SK-N-SH treated with all-trans-retinoic acid at 6 μM for 48 hours (cell line): ENCODE measurements around the gene ZCCHC24.

Experiments used
- ARNTL ChIP-seq: fragments of 450-650 bp; formaldehyde crosslinking; IDR thresholded peaks from 2 replicates; pipeline ENCODE4 v1.5.0; 2020; ENCODE audit warnings: low read depth, mild to moderate bottlenecking, moderate library complexity, borderline replicate concordance
- GLIS3 ChIP-seq: fragments of 250-450 bp; sonication (Bioruptor Pico); IDR thresholded peaks from 2 replicates; pipeline ENCODE4 v1.5.0; 2020; ENCODE audit warnings: mild to moderate bottlenecking, moderate library complexity
- ISL1 ChIP-seq: fragments of 250-450 bp; sonication (Bioruptor Pico); IDR thresholded peaks from 2 replicates; pipeline ENCODE4 v2.1.2; 2022; ENCODE audit warnings: mild to moderate bottlenecking, moderate library complexity
- OSR1 ChIP-seq: fragments of 250-450 bp; sonication (Bioruptor Pico); IDR thresholded peaks from 2 replicates; pipeline ENCODE4 v1.8.0; 2022; ENCODE audit warnings: moderate library complexity, mild to moderate bottlenecking, inconsistent platforms
- PATZ1 ChIP-seq: fragments of 250-450 bp; sonication (Bioruptor Pico); IDR thresholded peaks from 2 replicates; pipeline ENCODE4 v1.8.0; 2020; ENCODE audit warnings: mild to moderate bottlenecking, moderate library complexity, borderline replicate concordance
- PPARA ChIP-seq: fragments of 250-450 bp; sonication (Bioruptor Pico); IDR thresholded peaks from 2 replicates; pipeline ENCODE4 v1.5.0; 2020; ENCODE audit warnings: mild to moderate bottlenecking, borderline replicate concordance
- SNAI2 ChIP-seq: fragments of 250-450 bp; sonication (Bioruptor Pico); IDR thresholded peaks from 2 replicates; pipeline ENCODE4 v1.5.0; 2020; ENCODE audit warnings: mild to moderate bottlenecking, moderate library complexity
- ZC3H10 ChIP-seq: fragments of 250-450 bp; sonication (Bioruptor Pico); IDR thresholded peaks from 2 replicates; pipeline ENCODE4 v1.5.1; 2021; ENCODE audit warnings: mild to moderate bottlenecking, moderate library complexity
- ZFP3 ChIP-seq: fragments of 250-450 bp; sonication (Bioruptor Pico); IDR thresholded peaks from 2 replicates; pipeline ENCODE4 v1.5.0; 2020; ENCODE audit warnings: mild to moderate bottlenecking, moderate library complexity
- ZFP30 ChIP-seq: fragments of 450-650 bp; formaldehyde crosslinking; IDR thresholded peaks from 2 replicates; pipeline ENCODE4 v1.5.0; 2022; ENCODE audit warnings: mild to moderate bottlenecking, moderate library complexity
- ZNF565 ChIP-seq: fragments of 450-650 bp; formaldehyde crosslinking; conservative IDR thresholded peaks from 2 replicates; pipeline ENCODE4 v1.5.0; 2020; ENCODE audit warnings: low read depth, mild to moderate bottlenecking, moderate library complexity
- TF ChIP-seq, protein P1 (sequence below): fragments of 250-450 bp; sonication (Bioruptor Pico); IDR thresholded peaks from 2 replicates; pipeline ENCODE4 v1.5.1; 2020; ENCODE audit warnings: low read depth, mild to moderate bottlenecking, moderate library complexity
- TF ChIP-seq, protein P2 (sequence below): fragments of 250-450 bp; sonication (Bioruptor Pico); IDR thresholded peaks from 2 replicates; pipeline ENCODE4 v1.8.0; 2021; ENCODE audit warnings: low read depth, mild to moderate bottlenecking, moderate library complexity, borderline replicate concordance

GRCh38 chr10:79407423-79407796, 38.0 kb downstream of the ZCCHC24 start:
- TF ChIP-seq ARNTL (CRISPR knock-in tag) = no peak
- no peak for TF ChIP-seq ZNF565 (CRISPR knock-in tag)
- TF ChIP-seq, protein P1, sequence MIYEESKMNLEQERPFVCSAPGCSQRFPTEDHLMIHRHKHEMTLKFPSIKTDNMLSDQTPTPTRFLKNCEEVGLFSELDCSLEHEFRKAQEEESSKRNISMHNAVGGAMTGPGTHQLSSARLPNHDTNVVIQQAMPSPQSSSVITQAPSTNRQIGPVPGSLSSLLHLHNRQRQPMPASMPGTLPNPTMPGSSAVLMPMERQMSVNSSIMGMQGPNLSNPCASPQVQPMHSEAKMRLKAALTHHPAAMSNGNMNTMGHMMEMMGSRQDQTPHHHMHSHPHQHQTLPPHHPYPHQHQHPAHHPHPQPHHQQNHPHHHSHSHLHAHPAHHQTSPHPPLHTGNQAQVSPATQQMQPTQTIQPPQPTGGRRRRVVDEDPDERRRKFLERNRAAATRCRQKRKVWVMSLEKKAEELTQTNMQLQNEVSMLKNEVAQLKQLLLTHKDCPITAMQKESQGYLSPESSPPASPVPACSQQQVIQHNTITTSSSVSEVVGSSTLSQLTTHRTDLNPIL (CRISPR knock-in tag) = no peak
- no peak for TF ChIP-seq PATZ1
- TF ChIP-seq SNAI2 = no peak
- no peak for TF ChIP-seq ZC3H10
- TF ChIP-seq, protein P2, sequence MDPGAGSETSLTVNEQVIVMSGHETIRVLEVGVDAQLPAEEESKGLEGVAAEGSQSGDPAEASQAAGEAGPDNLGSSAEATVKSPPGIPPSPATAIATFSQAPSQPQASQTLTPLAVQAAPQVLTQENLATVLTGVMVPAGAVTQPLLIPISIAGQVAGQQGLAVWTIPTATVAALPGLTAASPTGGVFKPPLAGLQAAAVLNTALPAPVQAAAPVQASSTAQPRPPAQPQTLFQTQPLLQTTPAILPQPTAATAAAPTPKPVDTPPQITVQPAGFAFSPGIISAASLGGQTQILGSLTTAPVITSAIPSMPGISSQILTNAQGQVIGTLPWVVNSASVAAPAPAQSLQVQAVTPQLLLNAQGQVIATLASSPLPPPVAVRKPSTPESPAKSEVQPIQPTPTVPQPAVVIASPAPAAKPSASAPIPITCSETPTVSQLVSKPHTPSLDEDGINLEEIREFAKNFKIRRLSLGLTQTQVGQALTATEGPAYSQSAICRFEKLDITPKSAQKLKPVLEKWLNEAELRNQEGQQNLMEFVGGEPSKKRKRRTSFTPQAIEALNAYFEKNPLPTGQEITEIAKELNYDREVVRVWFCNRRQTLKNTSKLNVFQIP (CRISPR knock-in tag) = no peak
- TF ChIP-seq OSR1 (CRISPR knock-in tag) = no peak
- no peak for TF ChIP-seq PPARA
- TF ChIP-seq ISL1 (CRISPR knock-in tag) = no peak
- TF ChIP-seq ZFP30 (CRISPR knock-in tag) = no peak
- no peak for TF ChIP-seq ZFP3 (CRISPR knock-in tag)
- TF ChIP-seq GLIS3 (CRISPR knock-in tag) = no peak
